Measurements from ENCODE around the gene ADGRB3. TPM values are rescaled to one million over a fixed set of nuclear protein-coding genes. Genes with fewer than 3 reads are reported as not detected.
"Not testable (repeated sequence)": the region's sequence is repeated elsewhere in the genome, so short reads cannot be mapped to it uniquely, and the experiment has no call there.

The ADGRB3 gene
- total RNA-seq, 2 donors from 2014 or later = not detected

DNA sequence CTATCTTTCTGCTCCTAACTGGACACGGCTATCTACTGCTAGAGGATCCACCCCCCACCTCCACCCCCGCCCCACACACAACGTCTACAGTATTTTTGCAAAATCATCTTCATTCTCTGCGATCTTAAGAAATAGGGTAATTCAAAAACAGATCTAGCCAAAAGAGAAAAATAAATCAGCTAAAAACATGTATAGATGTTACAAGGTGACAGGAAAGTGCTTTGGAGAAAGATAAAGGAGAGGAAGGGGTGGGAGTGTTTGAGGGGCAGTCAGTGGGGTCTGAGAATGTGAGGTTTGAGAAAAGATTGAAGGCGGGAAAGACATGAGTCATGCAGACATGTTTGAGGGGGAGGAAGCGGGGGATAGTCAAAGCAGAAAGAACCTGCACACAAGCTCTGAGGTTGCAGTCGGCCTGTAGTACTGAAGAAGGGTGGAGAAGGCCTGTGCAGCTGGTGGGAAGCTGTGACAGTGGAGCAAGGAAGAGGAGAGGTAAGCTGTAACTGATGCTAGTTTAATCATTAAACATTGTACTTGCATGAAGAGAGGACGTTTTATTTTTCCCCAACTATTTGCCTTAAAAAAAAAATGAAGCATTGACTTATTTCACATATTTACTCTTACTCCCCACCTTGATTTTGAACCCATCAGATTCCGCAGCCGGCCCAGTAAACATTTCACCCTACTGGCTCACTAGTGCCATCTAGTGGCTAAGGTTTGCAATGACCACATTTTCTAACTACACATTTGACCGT lies 332.6 kb downstream of the ADGRB3 start:
- Mint-ChIP-seq H3K9me3 (peaks cover 3% of the 10 kb centered on the region), H3K36me3 (no peaks in the 10 kb centered on the region), H3K4me1 (ENCODE audit: low read depth in 2 of 2) (peaks cover 0 to 4% of the 10 kb centered on the region in 2 donors), H3K27ac (no peak overlapping the region), H3K27me3 (no peaks in the 10 kb centered on the region), H3K4me3 (no peak overlapping the region)
- ATAC-seq (no peak), DNase-seq (ENCODE audit: low spot score) (no peak)

DNA sequence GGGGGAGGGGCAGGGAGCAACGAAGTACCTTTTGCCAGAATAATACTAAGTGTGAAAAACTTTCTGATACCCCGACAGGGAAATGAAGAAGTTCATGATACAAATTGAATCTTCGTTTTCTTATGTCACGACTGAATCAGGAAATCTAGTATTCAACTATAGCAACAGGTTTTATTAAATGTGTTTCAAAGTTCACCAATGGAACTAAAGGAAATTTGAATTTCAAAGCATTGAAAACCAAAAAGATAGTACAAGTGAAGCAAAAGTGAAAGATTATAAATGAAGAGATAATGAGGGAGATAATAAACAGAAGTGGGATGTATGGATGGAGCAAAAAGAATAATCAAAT lies 333.2 kb downstream of the ADGRB3 start:
- Mint-ChIP-seq H3K4me3 (no peak overlapping the region), H3K27me3 (no peaks in the 10 kb centered on the region), H3K36me3 (no peaks in the 10 kb centered on the region), H3K27ac (no peak overlapping the region), H3K9me3 (peaks cover 4% of the 10 kb centered on the region), H3K4me1 (ENCODE audit: low read depth in 2 of 2) (peaks cover 0 to 4% of the 10 kb centered on the region in 2 donors)
- ATAC-seq (no peak), DNase-seq (ENCODE audit: low spot score) (no peak)

DNA sequence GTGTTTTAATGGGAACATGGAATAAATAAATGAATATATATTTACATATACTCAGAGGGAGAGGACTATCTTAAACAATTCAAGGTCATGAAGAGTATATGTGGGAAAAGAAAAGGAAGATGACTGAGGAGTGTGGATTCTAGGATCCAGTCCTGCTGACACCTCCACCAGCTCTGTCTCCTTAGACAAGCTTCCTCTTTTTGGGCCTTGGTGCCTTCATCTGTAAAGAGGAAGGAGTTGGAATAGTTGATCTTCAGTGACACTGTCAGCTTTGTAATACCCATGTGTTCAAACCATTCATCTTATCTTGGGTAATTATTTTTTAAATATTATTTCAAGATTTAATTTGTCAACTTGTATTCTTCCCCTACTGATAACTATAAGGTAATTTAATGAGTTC lies 338.0 kb downstream of the ADGRB3 start:
- Mint-ChIP-seq H3K4me3 (no peak overlapping the region), H3K4me1 (ENCODE audit: low read depth in 2 of 2) (no peaks in the 10 kb centered on the region), H3K36me3 (no peaks in the 10 kb centered on the region), H3K27ac (no peak overlapping the region), H3K9me3 (peaks cover 4% of the 10 kb centered on the region), H3K27me3 (no peaks in the 10 kb centered on the region)
- DNase-seq (ENCODE audit: low spot score) (no peak), ATAC-seq (no peak)

DNA sequence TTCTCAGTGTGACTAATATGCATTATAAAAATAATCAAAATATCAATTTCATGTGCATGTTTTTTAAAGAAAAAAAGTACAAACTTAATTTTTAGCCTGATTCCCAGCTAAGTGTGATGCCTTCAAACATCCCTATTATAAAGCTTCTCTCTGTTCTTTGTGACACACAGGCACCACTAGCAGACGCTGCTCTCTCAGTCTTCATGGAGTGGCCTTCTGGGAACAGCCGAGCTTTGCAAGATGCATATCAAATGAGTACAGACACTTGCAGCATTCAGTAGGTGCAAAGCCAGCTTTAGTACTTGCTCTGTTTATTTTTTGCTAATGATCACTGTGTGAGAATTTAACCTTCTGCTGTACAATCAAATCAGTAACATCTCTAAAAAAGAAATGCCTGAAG lies 340.0 kb downstream of the ADGRB3 start:
- Mint-ChIP-seq H3K4me3 (no peak overlapping the region), H3K27me3 (no peaks in the 10 kb centered on the region), H3K9me3 (peaks cover 4% of the 10 kb centered on the region), H3K27ac (no peak overlapping the region), H3K36me3 (no peaks in the 10 kb centered on the region), H3K4me1 (ENCODE audit: low read depth in 2 of 2) (no peaks in the 10 kb centered on the region)
- DNase-seq (ENCODE audit: low spot score) = no peak
- ATAC-seq = no peak

DNA sequence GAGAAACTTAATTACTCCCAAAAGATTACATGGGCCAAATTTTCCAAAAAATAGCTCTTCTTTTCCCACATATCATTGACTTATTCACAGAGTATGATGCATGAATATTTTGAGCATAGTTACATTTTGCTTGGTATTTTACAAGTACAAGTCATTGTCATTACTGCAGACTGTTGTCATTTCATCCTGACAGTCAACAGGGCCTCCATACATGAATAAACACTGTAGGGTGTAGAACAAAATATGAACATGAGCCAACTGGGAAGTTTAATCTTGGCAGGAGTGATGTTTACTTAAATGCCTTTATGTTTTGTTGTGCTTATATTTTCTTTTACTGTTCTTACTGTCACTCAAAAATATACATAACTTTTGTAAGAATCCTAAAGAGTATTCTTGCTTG lies 340.7 kb downstream of the ADGRB3 start:
- Mint-ChIP-seq H3K36me3 (no peaks in the 10 kb centered on the region), H3K4me1 (ENCODE audit: low read depth in 2 of 2) (no peaks in the 10 kb centered on the region), H3K27me3 (no peaks in the 10 kb centered on the region), H3K27ac (no peak overlapping the region), H3K4me3 (no peak overlapping the region), H3K9me3 (peaks cover 7% of the 10 kb centered on the region)
- DNase-seq (ENCODE audit: low spot score) (no peak), ATAC-seq (no peak)

DNA sequence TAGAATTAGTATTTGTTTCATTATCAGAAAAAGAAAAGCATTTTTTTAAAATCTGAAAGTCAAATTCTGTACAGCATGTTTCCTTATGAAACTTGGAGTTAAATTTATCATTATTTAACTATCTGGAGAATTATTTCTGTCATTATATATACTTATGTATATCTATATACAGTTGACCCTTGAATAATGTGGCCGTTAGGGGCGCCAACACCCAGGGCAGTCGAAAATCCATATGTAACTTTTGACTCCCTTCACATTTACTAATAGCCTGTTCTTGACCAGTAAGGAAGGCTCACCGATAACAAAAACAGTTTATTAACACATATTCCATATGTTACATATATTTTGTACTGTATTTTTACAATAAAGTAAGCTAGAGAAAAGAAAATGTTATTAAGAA lies 341.2 kb downstream of the ADGRB3 start:
- ATAC-seq = no peak
- no peaks in the 10 kb centered on the region for H3K27me3 Mint-ChIP-seq
- H3K9me3 Mint-ChIP-seq = peaks cover 7% of the 10 kb centered on the region
- H3K36me3 Mint-ChIP-seq = no peaks in the 10 kb centered on the region
- no peak overlapping the region for H3K4me3 Mint-ChIP-seq
- DNase-seq (ENCODE audit: low spot score) = no peak
- H3K4me1 Mint-ChIP-seq (ENCODE audit: low read depth in 2 of 2) = no peaks in the 10 kb centered on the region
- H3K27ac Mint-ChIP-seq = no peak overlapping the region

DNA sequence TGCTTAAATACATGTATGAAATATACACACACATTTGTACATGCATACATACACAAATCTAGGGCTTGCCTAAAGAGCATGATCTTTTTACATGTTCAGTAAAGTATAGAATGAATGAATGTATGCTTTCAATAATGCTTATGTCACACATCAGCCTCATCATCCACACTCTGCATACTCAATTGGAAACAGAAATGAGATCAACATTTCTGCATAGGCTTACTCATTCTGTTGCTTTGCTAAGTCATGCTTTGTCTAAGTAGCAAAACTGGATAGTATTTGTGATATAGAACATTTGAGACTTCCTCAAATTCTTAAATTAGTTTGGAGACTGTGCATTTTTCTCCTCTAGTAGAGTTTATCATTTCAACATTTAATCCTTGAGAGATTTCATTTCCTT lies 343.3 kb downstream of the ADGRB3 start:
- H3K36me3 Mint-ChIP-seq = no peaks in the 10 kb centered on the region
- ATAC-seq (no peak), DNase-seq (ENCODE audit: low spot score) (no peak)
- no peak overlapping the region for H3K4me3 Mint-ChIP-seq
- H3K27me3 Mint-ChIP-seq = no peaks in the 10 kb centered on the region
- no peak overlapping the region for H3K27ac Mint-ChIP-seq
- H3K4me1 Mint-ChIP-seq (ENCODE audit: low read depth in 2 of 2) = no peaks in the 10 kb centered on the region
- H3K9me3 Mint-ChIP-seq = peaks cover 4% of the 10 kb centered on the region

DNA sequence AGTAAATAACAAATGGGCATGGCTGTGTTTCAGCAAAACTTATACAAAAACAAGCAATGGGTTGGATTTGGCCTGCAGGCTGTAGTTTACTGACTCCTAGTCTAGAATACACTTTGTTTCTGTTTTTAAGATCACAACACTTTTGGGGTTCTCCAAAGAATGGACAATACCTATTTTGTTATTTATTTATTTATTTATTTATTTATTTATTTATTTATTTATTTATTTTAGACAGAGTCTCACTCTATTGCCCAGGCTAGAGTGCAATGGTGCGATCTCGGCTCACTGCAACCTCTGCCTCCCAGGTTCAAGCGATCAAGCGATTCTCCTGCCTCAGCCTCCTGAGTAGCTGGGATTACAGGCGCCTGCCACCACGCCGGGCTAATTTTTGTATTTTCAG lies 346.6 kb downstream of the ADGRB3 start:
- H3K4me1 Mint-ChIP-seq (ENCODE audit: low read depth in 2 of 2); H3K27ac Mint-ChIP-seq: not testable (repeated sequence)
- peaks cover 12% of the 10 kb centered on the region for H3K9me3 Mint-ChIP-seq

DNA sequence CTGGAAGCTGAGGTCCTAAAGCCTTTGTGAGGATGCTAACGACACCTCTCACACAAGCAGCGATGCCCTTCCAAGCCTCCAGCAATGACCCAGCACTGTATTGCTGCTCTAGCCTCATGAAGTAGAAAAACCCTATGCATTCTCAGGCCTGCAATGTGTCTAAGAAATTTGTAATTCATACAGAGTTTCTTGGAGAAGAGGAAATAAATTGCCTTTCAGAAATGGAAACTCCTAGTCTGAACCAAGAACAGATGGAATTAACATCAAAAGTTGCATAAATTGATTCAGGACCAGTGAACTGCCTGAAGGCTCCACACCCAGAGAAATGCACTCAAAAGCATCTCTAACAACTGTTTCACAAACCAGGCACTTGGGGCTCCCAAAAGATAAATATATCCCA lies 353.6 kb downstream of the ADGRB3 start:
- H3K27me3 Mint-ChIP-seq = no peaks in the 10 kb centered on the region
- ATAC-seq = no peak
- H3K4me3 Mint-ChIP-seq = no peak overlapping the region
- H3K27ac Mint-ChIP-seq = no peak overlapping the region
- peaks cover 5% of the 10 kb centered on the region for H3K36me3 Mint-ChIP-seq
- no peaks in the 10 kb centered on the region for H3K4me1 Mint-ChIP-seq (ENCODE audit: low read depth in 2 of 2)
- peaks cover 11% of the 10 kb centered on the region for H3K9me3 Mint-ChIP-seq
- no peak for DNase-seq (ENCODE audit: low spot score)

More for the DNA sequence above, 346.6 kb downstream of the ADGRB3 start:
- H3K27me3 Mint-ChIP-seq; H3K36me3 Mint-ChIP-seq; H3K4me3 Mint-ChIP-seq; DNase-seq (ENCODE audit: low spot score); ATAC-seq: not testable (repeated sequence)

DNA sequence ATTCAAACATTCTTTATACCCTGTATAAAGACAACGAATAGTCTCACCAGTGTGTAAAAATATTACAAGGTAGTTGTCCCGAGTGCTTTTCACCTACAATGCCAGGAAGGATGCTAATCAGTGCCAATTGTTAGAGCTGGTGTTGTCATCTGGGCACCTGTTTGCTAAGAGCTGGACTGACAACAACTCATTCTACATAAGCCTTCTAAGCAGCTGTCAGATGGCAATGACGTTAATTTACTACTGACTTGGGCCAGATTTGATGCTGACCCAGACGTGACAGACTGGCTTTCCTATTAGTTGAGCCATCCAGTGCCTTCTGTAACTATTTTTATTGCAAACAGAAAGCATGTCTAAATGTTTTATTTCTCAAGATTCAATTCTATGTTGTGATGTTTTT lies 355.2 kb downstream of the ADGRB3 start:
- H3K27ac Mint-ChIP-seq = no peak overlapping the region
- no peaks in the 10 kb centered on the region for H3K4me1 Mint-ChIP-seq (ENCODE audit: low read depth in 2 of 2)
- no peaks in the 10 kb centered on the region for H3K27me3 Mint-ChIP-seq
- H3K4me3 Mint-ChIP-seq = no peak overlapping the region
- DNase-seq (ENCODE audit: low spot score) (no peak), ATAC-seq (no peak)
- peaks cover 2% of the 10 kb centered on the region for H3K9me3 Mint-ChIP-seq
- H3K36me3 Mint-ChIP-seq = no peaks in the 10 kb centered on the region

DNA sequence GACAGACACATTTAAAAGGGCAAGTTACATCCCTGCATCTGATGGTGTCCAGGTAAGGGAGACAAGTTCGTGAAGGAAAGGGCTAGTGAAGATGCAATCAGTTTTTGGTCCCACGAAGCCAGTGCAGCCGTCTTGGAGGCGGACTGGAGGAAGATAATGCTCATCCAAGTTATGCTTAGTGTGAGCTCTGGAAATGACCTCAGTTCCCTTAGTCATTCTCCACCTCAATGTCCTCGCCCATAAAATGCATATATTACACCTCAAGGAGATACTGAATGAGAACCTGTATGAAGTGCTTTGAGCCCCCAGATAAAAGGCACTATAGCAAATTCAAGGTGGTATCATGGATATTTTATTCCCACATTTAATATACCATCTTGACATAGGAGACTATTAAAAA lies 358.8 kb downstream of the ADGRB3 start:
- Mint-ChIP-seq H3K27me3 (no peaks in the 10 kb centered on the region), H3K4me3 (no peak overlapping the region), H3K27ac (no peak overlapping the region), H3K9me3 (peaks cover 8% of the 10 kb centered on the region), H3K36me3 (no peaks in the 10 kb centered on the region), H3K4me1 (ENCODE audit: low read depth in 2 of 2) (no peaks in the 10 kb centered on the region)
- no peak for DNase-seq (ENCODE audit: low spot score)
- no peak for ATAC-seq

DNA sequence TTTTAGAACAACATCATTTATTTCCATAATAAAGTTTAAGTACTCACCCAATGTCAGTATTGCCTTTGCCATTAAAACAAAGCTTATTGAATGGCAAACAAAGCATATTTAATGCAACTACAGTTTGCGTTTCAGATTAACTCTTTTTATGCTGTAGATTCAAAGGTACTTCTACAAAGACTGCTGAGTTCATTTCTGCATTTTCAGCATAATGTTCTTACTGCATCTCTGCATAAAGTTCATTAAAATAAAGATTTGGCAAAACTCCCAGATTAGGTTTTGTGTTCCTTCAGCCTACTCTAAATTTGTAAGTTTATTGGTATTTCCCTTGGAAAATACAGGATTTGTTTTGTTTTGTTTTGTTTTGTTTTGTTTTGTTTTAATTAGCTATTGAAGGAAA lies 359.4 kb downstream of the ADGRB3 start:
- no peak for ATAC-seq
- H3K27ac Mint-ChIP-seq = no peak overlapping the region
- no peaks in the 10 kb centered on the region for H3K4me1 Mint-ChIP-seq (ENCODE audit: low read depth in 2 of 2)
- no peak for DNase-seq (ENCODE audit: low spot score)
- H3K27me3 Mint-ChIP-seq = no peaks in the 10 kb centered on the region
- no peaks in the 10 kb centered on the region for H3K36me3 Mint-ChIP-seq
- H3K9me3 Mint-ChIP-seq = peaks cover 8% of the 10 kb centered on the region
- no peak overlapping the region for H3K4me3 Mint-ChIP-seq

DNA sequence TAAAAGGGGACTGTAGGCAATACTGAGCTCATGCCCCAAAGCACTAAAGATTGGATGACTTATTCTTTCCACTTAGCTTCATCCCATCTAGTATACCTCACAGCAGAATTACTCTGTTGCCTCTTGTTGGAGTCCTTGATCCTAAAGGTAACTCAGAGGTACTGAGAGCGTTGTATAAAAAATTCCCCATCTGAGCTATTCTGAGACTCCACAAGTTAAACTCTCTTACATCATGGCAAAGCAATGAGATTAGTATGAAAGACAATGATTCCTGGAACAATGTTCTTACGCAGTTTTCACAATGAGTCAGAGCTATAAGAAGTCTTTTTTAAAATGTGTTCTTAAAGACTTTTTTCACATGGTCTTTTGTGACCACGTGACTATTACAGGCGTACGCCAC lies 370.1 kb downstream of the ADGRB3 start:
- H3K27ac Mint-ChIP-seq = no peak overlapping the region
- no peak for DNase-seq (ENCODE audit: low spot score)
- ATAC-seq = no peak
- no peaks in the 10 kb centered on the region for H3K36me3 Mint-ChIP-seq
- peaks cover 30% of the 10 kb centered on the region for H3K9me3 Mint-ChIP-seq
- no peaks in the 10 kb centered on the region for H3K27me3 Mint-ChIP-seq
- H3K4me3 Mint-ChIP-seq = no peak overlapping the region
- no peaks in the 10 kb centered on the region for H3K4me1 Mint-ChIP-seq (ENCODE audit: low read depth in 2 of 2)

DNA sequence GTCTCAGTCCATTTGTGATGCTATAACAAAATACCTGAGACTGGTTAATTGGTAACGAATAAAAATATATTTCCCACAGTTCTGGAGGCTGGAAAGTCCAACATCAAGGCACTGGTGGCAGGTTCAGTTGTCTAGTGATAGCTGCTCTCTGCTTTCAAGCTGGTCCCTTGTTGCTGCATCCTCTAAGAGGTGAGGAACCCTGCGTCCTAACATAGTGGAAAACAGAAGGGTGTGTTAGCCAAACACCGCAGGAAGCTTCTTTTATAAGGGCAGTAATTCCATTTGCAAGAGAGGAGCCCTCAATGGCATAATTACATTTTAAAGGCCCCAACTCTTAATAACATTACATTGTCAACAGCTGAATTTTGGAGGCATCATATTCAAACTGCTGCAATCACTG lies 372.7 kb downstream of the ADGRB3 start:
- no peaks in the 10 kb centered on the region for H3K4me1 Mint-ChIP-seq (ENCODE audit: low read depth in 2 of 2)
- DNase-seq (ENCODE audit: low spot score) = no peak
- no peak overlapping the region for H3K4me3 Mint-ChIP-seq
- H3K27me3 Mint-ChIP-seq = no peaks in the 10 kb centered on the region
- H3K9me3 Mint-ChIP-seq = peaks cover 31% of the 10 kb centered on the region
- H3K36me3 Mint-ChIP-seq = no peaks in the 10 kb centered on the region
- no peak for ATAC-seq
- no peak overlapping the region for H3K27ac Mint-ChIP-seq

DNA sequence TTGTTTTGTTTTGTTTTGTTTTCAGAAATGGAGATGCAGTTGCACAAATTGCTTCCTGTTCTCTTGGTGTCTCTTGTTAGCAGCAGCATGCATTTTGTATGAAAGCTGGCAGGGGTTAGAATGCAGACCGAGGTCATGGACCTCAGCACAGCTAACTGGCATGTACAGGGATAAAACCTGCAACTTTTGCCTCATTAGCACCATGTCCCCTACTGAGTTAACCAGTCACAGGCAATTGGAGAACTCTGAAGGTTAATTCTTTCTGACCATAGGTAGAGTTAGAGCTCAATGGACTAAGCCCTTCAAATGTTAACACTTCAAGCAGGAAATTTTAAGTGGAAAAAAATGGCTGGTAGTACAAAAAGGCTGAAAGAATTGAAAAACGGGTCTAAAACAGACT lies 377.1 kb downstream of the ADGRB3 start:
- Mint-ChIP-seq H3K4me3 (no peak overlapping the region), H3K27me3 (no peaks in the 10 kb centered on the region), H3K27ac (no peak overlapping the region), H3K4me1 (ENCODE audit: low read depth in 2 of 2) (no peaks in the 10 kb centered on the region), H3K36me3 (no peaks in the 10 kb centered on the region), H3K9me3 (peaks cover 20% of the 10 kb centered on the region)
- DNase-seq (ENCODE audit: low spot score) = no peak
- ATAC-seq = no peak

Data from natural killer cell treated with Interleukin-12 subunit alpha and Interleukin-12 subunit beta and Interleukin-15 and Interleukin-18, amount 100 ng/mL, for 72 hours (primary cell).